HG03442 (cell line): ENCODE results near the gene ZNF862.

Experiments used
- ATAC-seq: cut with Tn5 transposase; IDR thresholded peaks from one replicate; pipeline ENCODE4 v1.9.1; 2021; ENCODE audit warnings: mild to moderate bottlenecking, moderate library complexity; ENCODE audit not compliant: unreplicated experiment

The ZNF862 gene

GRCh38 chr7:149844445-149844844 is 6.3 kb downstream of the ZNF862 start:
- ATAC-seq = no peak

GRCh38 chr7:149845257-149845980 is 7.2 kb downstream of the ZNF862 start:
- no peak for ATAC-seq

DNA sequence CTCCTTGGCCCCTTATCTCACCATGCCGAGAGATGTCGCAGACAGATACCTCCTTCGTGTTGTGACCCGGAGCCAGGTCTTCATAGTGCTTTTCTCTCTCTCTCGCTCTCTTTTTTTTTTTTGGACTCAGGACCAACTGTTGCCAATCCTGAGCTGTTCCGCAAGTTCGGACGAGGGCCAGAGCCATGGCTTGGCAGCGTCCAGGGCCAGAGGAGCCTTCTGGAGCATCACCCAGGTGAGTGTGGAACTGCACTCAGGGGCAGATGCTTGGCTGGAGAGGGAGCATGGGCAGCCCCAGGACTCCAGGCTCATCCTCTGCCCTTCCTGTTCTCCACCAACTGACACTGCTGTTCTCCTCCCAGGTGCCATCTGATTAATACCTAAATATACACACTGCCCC is 7.8 kb downstream of the ZNF862 start:
- no peak for ATAC-seq

DNA sequence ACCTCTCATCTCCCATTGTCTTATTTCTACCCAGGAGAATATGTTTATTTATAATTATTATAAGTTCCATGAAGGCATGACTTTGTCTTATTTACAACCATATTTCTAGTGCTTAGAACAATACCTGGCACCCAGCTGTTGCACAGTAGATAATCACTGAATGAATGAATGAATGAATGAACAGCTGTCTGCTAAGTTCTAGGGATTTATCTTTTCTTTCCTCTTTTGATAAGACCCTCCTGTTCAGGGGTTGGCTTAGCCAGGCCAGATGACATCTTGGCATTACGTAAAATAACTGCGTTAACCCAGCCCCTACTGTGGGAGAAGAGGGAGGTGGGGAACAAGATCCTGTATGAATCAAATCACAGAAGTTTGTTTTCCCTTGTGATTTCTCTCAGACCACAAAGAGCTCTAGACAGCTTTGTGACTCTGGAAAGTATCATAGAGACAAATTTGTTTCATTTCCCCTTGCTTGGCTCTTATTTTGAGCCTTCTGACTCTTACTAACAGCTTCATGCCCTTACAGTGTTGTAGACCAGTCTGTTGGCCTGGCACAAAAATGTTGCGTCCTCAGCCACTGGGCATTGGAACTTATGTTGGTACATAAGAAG is 8.4 kb downstream of the ZNF862 start:
- ATAC-seq = peak; percentile 72

DNA sequence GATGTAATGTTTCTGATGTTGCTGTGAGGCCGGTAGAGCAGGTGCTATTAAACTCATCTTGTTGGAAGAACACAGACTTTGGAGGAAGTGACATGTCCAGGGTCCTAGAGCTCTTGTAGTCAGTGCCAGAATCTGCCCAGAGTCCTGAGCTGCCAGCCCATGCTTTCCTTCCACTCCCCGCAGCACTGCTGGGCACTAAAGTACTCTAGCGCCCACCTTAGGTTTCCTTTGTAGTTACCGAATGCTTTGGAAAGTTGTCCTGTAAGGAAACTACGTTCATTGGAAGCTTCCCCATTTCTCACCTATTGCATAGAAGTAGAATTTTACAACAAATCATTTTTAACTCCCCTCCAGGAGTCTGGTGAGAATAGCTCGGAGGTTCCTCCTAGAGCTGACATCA is 11.0 kb downstream of the ZNF862 start:
- ATAC-seq = no peak

- no peak for ATAC-seq
Observed at GRCh38 chr7:149850007-149850594, 11.9 kb downstream of the ZNF862 start.

DNA sequence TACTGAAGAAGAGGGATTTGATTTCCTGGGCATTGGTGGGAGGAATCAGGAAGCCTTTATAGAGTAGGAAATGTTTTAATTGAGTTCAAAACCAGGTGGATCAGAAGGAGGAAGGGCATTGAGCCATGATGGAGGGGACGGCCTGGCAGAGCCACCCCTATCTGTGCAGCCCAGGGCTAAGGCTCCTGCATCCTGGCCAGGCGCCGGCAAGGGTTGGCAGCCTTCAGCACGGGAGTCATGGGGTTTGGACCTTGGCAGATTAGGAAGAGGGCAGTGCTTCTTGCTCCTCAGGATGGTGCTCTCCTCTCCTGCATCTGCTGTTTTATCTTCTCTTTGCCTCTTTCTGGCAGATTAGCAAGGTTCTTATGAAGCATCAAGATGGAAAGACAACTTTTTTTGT is 12.5 kb downstream of the ZNF862 start:
- no peak for ATAC-seq

DNA sequence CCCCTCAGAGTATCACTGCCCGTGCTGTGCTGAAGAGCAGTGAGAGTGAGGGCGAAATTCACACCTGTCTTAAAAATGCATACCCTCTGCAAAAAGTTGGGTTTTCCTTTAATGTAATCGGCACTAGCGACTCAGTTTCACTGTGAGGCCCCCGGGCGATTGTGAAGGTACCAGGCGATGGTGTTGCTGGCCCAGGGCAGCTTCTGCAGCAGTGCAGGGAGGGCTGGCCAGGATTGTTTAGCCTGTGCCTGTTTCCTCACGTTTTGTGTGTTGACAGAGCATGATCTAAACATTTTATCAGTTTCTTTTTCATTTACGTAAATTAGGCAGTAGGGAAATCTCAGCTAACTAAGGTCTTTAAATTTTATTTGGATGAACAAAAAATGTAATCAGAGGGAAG is 13.3 kb downstream of the ZNF862 start:
- ATAC-seq = no peak

GRCh38 chr7:149853157-149853556 is 15.0 kb downstream of the ZNF862 start:
- ATAC-seq = no peak

GRCh38 chr7:149854611-149855360 is 16.6 kb downstream of the ZNF862 start:
- ATAC-seq = no peak

DNA sequence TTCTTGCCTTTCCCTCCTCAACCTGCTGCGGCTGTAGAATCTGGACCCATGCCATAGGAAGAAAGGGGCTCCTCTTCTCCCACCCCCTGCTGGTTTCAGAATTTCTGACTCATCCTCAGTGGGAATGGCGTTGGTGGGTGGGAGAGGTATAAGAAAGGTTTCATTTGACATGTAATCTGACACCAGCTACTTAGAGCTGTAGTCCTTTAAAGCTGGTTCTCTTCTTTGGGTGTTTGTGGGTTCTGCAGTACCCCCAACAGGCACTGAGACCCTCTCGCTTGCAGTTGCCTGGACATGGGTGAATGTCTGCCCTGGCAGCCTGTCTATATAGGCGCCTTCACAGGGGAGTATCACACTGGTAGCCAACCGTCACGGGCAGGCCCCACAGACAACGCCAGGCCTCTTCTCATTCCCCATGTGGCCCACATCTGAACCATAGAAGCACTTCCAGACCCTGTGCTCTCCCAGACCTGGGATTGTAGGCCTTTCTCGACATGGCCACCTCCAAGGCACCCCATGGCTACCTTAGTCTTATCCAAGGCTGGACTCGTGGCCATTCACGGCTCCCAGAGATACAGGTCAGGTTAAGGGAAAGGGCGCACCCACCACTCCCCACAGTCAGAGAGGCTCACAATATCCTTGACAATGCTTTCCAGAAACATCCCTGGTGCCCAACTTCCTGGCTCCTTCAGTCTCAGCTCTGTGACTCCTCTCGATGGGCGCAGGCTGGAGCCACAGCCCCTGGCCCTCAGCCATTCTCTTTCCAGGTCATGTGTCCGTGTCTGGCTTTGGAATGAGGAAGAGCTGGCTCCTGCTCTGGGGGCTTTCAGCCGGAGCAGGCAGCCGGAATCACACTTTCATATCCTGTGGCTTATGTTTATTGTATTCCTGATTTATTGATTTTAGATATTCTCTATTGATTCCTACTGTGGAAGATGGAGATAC is 17.5 kb downstream of the ZNF862 start:
- no peak for ATAC-seq

DNA sequence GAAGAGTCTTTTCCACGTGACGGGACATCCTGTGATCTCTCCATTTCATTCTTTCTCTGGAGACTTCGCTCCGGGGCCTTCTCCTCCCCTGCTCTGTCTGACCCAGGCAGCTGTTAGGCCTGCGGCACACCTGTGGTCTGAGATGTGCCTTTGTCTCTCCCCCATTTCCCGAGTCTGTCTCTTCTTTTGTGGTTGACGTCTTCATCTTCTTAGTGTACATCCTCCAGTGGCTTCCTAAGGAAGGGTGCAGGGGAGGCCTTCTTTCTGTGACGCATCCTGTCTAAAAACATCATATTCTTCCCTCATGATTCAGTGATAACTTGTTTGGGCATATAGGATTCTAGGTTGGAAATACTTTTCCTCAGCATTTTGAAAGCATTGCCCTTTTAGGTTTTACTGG is 18.4 kb downstream of the ZNF862 start:
- no peak for ATAC-seq

DNA sequence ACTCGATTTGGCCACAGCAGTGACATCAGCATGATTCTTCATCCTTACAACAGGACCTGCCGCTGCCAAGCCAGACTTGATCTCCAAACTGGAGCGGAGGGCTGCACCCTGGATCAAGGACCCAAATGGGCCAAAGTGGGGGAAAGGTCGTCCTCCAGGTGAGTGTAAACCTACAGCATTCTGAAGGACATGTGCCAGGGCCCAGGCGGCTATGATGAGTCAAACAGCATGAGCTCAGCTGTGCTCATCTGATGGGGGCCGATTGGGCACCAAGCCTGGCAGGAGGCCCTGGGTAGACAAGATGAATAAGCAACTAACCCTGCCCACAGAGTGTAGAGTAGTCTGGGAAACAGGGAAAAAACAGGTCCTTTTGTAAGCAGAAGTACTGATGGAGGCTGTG is 21.2 kb downstream of the ZNF862 start:
- no peak for ATAC-seq

GRCh38 chr7:149859876-149860275 is 21.7 kb downstream of the ZNF862 start:
- no peak for ATAC-seq

GRCh38 chr7:149860821-149861727 is 22.9 kb downstream of the ZNF862 start:
- no peak for ATAC-seq

GRCh38 chr7:149861728-149862045 is 23.5 kb downstream of the ZNF862 start:
- no peak for ATAC-seq

GRCh38 chr7:149862156-149862555 is 24.0 kb downstream of the ZNF862 start:
- ATAC-seq = no peak

- no peak for ATAC-seq
Observed at GRCh38 chr7:149863500-149863899, 25.3 kb downstream of the ZNF862 start.

- no peak for ATAC-seq
Observed at GRCh38 chr7:149864023-149864422, 25.8 kb downstream of the ZNF862 start.

- ATAC-seq = no peak
Observed at GRCh38 chr7:149864751-149865150, 26.6 kb downstream of the ZNF862 start.
